Mucosa of rectum (tissue), 2 donors: ENCODE data around the gene PPIP5K2.
A peak's percentile ranks its signal among the peaks of the same experiment; 100 is the strongest.
"Not testable (repeated sequence)": the region's sequence is repeated elsewhere in the genome, so short reads cannot be mapped to it uniquely, and the experiment has no call there.

Experiments used
- H3K27ac ChIP-seq, 2 donors: one replicate each; pipeline ENCODE4 v1.7.0; 2013; ENCODE audit warnings: inconsistent platforms in 2 of 2, low read depth in 2 of 2, low read length in 2 of 2
- H3K27me3 ChIP-seq, 2 donors: one replicate each; pipeline ENCODE4 v1.7.0; 2013; ENCODE audit warnings: low read length in 2 of 2; ENCODE audit not compliant: control insufficient read depth in 2 of 2, insufficient read depth in 2 of 2
- H3K36me3 ChIP-seq, 2 donors: one replicate each; pipeline ENCODE4 v1.7.0; 2013; ENCODE audit warnings: low read length in 2 of 2; ENCODE audit not compliant: control insufficient read depth in 2 of 2, insufficient read depth in 2 of 2
- H3K4me1 ChIP-seq, 2 donors: one replicate each; pipeline ENCODE4 v1.7.0; 2013; ENCODE audit warnings: low read length in 2 of 2, mild to moderate bottlenecking in 1 of 2; ENCODE audit not compliant: control insufficient read depth in 2 of 2, insufficient read depth in 2 of 2
- H3K4me3 ChIP-seq, 2 donors: one replicate each; pipeline ENCODE4 v1.7.0; 2013; ENCODE audit warnings: low read length in 2 of 2
- H3K9ac ChIP-seq, 2 donors: one replicate each; pipeline ENCODE4 v1.7.0; 2013; ENCODE audit warnings: low read length in 2 of 2, low read depth in 1 of 2, mild to moderate bottlenecking in 1 of 2
- H3K9me3 ChIP-seq, 2 donors: one replicate each; pipeline ENCODE4 v1.7.0; 2013; ENCODE audit warnings: low read length in 2 of 2; ENCODE audit not compliant: control insufficient read depth in 2 of 2
- donor health status: healthy.
- donor health status: Normal muscosa, but diverticular disease.

PPIP5K2 gene

DNA sequence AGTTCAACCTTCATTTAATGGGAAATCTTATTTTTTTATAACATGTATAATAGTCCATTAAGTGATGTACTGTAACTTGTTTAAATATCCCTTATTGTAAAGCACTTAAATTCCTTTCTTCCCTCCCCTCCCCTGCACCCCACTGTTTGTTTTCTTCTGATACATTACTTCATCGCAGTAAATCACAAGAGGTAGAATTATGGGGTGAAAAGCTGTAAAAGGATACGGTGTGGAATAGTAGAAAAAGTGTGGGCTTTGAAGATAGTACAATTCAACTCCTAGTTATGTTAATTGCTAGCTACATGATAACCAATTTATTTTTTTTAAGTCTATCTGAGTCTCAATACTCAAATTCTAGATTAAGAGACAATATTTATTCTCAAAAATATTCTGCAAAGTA, 96.6 kb downstream of the PPIP5K2 start:
- H3K27me3 ChIP-seq, result no peaks in the 10 kb centered on the region
- H3K36me3 ChIP-seq, result no peaks in the 10 kb centered on the region
- H3K4me1 ChIP-seq, result no peaks in the 10 kb centered on the region

DNA sequence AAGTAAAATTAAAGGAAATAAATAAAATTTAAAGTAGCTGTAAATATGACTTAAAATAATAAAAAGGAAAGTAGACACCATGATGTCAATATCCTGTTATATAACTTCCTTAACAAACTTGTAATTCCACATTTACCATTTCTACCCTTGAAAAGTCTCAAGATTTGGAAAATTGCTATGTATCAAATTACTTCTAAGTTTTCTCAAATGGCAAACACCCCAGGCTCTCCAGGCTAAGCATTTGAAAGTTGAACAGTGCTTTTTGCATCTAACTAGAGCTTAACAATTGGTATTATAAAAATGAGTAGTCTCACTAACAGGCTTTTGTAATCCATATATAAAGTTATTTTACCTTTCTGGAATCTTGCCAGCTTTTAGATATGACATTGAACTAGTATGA, 97.0 kb downstream of the PPIP5K2 start:
- no peak overlapping the region for H3K27ac ChIP-seq
- H3K4me3 ChIP-seq, result no peak overlapping the region
- no peaks in the 10 kb centered on the region for H3K36me3 ChIP-seq
- no peak overlapping the region for H3K9ac ChIP-seq
- no peaks in the 10 kb centered on the region for H3K27me3 ChIP-seq
- no peaks in the 10 kb centered on the region for H3K4me1 ChIP-seq
- no peaks in the 10 kb centered on the region for H3K9me3 ChIP-seq

More for the DNA sequence above, 96.6 kb downstream of the PPIP5K2 start:
- no peak overlapping the region for H3K9ac ChIP-seq
- H3K9me3 ChIP-seq, result no peaks in the 10 kb centered on the region
- H3K4me3 ChIP-seq, result no peak overlapping the region
- no peak overlapping the region for H3K27ac ChIP-seq

DNA sequence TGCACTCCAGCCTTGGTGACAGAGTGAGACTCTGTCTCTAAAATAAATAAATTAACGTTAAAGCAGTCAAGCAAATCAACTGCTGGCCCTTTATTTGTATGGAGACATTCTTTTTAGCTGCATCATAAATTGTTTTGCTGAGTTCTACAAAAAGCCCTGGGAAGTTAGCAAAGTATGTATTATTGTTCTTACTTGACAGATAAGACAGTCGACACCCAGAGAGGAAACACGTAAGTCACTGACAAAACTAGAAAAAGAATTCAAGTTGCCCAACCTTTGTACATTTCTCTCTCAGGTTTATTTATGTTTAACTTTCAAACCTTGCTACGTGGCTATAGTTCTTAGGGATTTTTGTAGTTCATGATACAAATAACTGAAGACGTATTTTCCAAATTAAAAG, 98.1 kb downstream of the PPIP5K2 start:
- Histone ChIP-seq H3K9ac (no peak overlapping the region), H3K27ac (no peak overlapping the region)

DNA sequence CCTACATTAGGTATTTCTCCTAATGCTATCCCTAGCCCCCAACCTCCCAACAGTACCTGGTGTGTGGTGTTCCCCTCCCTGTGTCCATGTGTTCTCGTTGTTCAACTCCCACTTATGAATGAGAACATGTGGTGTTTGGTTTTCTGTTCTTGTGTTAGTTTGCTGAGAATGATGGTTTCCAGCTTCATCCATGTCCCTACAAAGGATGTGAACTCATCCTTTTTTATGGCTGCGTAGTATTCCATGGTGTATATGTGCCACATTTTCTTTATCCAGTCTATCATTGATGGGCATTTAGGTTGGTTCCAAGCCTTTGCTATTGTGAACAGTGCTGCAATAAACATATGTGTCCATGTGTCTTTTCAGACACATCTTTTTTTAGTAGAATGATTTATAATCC, 99.0 kb downstream of the PPIP5K2 start:
- H3K4me1 ChIP-seq, H3K9ac ChIP-seq, H3K27ac ChIP-seq, H3K36me3 ChIP-seq, H3K9me3 ChIP-seq, H3K27me3 ChIP-seq, H3K4me3 ChIP-seq: not testable (repeated sequence)

More for the DNA sequence above, 98.1 kb downstream of the PPIP5K2 start:
- Histone ChIP-seq H3K9me3 (no peaks in the 10 kb centered on the region), H3K4me1 (no peaks in the 10 kb centered on the region), H3K4me3 (no peak overlapping the region), H3K36me3 (no peaks in the 10 kb centered on the region), H3K27me3 (no peaks in the 10 kb centered on the region)

DNA sequence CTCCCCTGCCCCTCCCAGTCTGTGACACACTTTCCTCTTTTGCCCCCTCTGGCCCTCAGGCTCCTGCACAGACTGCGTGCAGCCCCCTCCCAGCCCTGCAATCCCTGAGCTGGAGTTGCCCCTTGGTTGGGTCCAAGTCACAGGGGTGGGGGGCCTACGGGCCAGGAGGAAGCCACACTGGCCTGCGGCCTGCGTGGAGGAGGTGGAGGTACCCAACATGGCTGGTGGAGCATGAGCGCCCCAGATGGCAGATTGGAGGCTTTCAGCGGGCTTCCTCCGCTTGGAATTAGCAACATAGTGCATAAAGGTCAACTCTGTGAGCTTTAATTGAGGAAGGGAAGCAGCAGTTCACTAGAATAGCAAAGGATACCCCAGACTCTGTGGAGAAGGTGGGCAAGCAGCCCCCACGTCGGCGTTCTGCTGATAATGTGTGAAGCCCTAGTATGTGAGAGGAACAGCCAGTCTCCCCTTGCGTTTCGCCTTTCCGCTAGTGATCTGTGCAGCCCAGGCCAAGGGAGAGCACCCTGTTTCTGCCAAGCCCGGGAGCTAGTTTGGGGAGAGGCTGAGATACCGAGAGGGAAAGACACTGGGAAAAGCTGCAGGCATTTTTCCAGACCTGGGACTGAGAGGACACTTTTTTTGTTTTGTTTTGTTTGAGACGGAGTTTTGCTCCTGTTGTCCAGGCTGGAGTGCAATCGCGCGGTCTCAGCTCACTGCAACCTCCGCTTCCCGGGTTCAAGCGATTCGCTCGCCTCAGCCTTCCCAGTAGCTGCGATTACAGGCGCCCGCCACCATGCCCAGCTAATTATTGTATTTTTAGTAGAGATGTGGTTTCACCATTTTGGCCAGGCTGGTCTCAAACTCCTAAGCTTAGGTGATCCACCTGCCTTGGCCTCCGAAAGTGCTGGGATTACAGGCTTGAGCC, 103.2 kb downstream of the PPIP5K2 start:
- Histone ChIP-seq H3K27ac (no peak overlapping the region), H3K27me3 (no peaks in the 10 kb centered on the region), H3K4me3 (no peak overlapping the region), H3K9me3 (no peaks in the 10 kb centered on the region), H3K9ac (no peak overlapping the region), H3K4me1 (no peaks in the 10 kb centered on the region), H3K36me3 (no peaks in the 10 kb centered on the region)

DNA sequence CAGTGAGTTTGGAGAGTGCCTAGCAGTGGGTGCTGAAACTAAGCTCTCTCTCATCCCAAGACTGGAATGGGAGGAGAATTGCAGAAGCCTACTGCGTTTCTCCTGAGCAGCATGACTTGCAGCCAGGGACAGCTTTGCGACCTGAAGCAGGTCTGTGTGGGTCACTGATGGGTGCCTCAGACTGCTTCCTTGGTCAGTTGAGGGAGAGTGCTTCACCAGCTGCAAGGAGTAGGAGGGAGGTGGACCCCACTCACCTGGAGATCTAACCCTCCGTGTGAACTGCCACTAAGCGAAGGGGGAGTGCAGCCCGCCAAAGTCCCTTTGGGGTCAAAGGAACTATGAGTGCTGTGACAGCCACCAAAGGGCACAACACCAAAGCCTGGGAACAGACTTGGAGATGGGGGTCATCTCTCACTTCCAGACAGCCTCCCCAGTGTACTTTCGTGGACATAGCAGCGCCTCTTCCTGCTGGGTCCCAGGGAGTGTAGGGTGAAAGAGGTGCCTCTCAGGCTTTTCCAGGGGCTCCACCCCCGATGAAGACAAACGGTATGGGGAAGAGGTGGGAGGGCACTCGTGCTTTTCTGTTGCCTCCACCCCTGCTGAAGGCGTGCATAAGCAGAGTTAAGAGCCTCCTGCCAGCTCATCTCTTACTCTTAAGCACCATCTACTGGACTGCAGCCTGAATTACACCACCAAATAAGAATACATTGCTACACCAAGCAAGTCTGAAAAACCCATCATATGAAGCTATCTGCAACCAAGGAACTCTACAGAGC, 104.2 kb downstream of the PPIP5K2 start:
- Histone ChIP-seq H3K36me3 (no peaks in the 10 kb centered on the region), H3K4me3 (peak overlapping the region in 1 of 2 donors; percentile 34), H3K9me3 (no peaks in the 10 kb centered on the region), H3K4me1 (no peaks in the 10 kb centered on the region), H3K27ac (no peak overlapping the region), H3K9ac (no peak overlapping the region), H3K27me3 (no peaks in the 10 kb centered on the region)

DNA sequence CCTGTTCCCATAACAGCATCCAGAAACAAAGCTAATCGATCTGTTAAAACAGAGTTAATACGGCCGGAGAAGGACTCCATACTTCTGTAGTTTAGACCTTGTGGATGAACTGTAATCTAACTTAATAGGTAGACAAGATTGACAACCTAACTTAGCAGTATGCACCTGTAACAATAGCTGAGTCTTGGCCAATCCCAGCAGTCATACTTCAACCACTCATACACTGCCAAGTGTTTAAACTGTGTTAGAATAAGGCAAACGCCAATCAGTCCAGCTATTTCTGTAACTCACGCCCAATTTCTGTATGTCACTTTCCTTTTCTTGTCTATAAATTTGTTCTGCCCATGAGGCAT, 104.8 kb downstream of the PPIP5K2 start:
- Histone ChIP-seq H3K27me3 (no peaks in the 10 kb centered on the region), H3K4me3 (no peak overlapping the region), H3K9ac (no peak overlapping the region), H3K27ac (no peak overlapping the region), H3K4me1 (no peaks in the 10 kb centered on the region), H3K36me3 (no peaks in the 10 kb centered on the region), H3K9me3 (no peaks in the 10 kb centered on the region)

DNA sequence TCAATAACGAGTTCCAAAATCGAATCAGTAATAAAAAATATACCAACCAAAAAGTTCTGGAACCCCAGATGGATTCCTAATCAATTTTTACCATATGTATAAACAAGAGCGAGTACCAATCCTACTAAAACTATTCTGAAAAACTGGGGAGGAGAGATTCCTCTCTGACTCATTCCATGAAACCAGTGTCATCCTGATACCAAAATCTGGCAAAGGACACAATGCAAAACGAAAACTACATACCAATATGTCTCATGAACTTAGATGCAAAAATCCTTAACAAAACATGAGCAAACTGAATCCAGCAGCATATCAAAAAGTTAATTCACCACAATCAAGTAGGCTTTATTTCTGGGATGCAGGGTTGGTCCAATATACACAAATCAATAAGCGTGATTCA, 108.0 kb downstream of the PPIP5K2 start:
- Histone ChIP-seq H3K9ac (no peak overlapping the region), H3K27ac (no peak overlapping the region), H3K27me3 (no peaks in the 10 kb centered on the region), H3K4me1 (no peaks in the 10 kb centered on the region), H3K9me3 (no peaks in the 10 kb centered on the region), H3K4me3 (no peak overlapping the region), H3K36me3 (no peaks in the 10 kb centered on the region)

DNA sequence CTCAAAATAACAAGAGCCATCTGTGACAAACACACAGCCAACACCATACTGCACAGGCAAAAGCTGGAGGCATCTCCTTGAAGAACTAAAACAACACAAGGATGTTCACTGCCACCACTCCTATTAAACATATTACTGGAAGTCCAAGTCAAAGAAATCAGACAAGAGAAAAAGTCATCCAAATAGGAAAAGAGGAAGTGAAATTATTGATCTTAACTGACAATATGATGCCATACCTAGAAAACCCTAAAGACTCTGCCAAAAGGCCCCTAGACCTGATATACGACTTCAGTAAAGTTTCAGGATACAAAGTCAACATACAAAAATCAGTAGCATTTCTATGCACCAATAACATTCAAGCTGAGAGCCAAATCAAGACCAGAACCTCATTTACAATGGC, 108.5 kb downstream of the PPIP5K2 start:
- Histone ChIP-seq H3K9me3 (no peaks in the 10 kb centered on the region), H3K4me1 (no peaks in the 10 kb centered on the region), H3K27ac (no peak overlapping the region), H3K27me3 (no peaks in the 10 kb centered on the region), H3K4me3 (no peak overlapping the region), H3K9ac (no peak overlapping the region), H3K36me3 (no peaks in the 10 kb centered on the region)

DNA sequence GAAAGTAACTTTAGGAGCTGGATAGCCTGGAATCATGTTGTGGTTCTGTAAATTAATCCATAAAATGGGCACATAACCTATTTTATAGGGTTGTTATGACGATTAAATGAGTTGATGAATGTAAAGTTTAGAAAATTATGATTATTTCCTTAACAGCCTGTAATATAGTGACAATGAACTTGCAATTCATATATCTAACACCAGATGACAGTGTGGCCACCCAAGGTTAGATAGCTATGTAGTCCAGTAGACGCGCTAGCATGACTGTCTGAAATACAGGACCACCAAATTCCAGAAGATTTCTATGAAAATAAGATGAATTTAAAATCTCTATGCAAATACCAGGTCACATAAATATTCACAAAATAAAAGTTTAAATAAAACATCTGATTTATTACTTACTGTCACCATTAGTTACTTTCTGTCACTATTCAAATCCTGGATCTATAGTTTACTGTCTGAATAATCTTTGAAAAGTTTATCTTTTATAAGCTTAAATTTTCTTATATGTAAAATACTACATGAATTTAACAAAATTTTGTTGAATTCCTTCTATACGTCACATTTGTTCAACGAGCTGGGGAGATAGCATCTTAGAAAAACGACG, 112.4 kb downstream of the PPIP5K2 start:
- H3K27ac ChIP-seq, result no peak overlapping the region
- H3K9me3 ChIP-seq, result no peaks in the 10 kb centered on the region
- H3K4me3 ChIP-seq, result no peak overlapping the region
- no peak overlapping the region for H3K9ac ChIP-seq
- peaks cover 3% of the 10 kb centered on the region in 2 donors for H3K4me1 ChIP-seq
- H3K36me3 ChIP-seq, result no peaks in the 10 kb centered on the region
- H3K27me3 ChIP-seq, result no peaks in the 10 kb centered on the region
